Measurements from ENCODE around the gene PRICKLE2. TPM values are rescaled to one million over a fixed set of nuclear protein-coding genes. Genes with fewer than 3 reads are reported as not detected.

PRICKLE2 gene
- total RNA-seq, 1 experiment from 2014 or later, result 1.9 TPM

DNA sequence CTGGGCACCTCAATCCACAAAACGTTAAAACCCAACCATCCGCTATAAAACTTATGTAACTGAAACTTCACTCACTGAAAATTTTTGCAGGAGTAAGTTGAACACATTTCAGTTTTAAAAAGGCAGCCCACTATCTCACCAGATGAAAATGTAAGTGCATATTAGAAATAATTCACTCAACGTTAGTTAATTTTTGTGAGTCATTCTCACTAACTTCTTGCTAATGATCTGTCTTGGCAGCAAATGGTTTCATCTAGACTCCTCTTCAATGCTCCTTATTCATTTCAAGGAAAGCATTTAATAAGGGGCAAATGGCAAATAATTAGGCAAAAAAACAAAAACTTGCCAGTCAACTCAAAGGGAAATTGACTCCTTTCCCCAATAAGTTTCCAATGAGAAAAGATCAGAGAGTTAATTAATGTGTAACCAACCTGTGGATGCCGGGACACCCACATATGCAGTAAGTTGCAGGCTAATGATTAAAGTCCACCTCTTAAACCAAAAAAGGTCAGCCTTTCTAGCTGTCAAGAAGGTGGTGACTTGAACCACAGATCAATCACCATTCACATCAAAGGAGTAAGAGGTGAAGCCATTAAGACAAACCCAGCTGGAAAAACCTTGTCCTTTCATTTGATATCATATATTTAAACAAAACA, 22.9 kb upstream of the PRICKLE2 start:
- no TSS peak for BruUV-seq (replicated peaks)
- Mint-ChIP-seq H3K9me3 (ENCODE audit: low read depth, unreplicated experiment) (no peaks in the 10 kb centered on the region), H3K4me1 (ENCODE audit: low read depth, unreplicated experiment) (peaks cover 17% of the 10 kb centered on the region), H3K4me3 (ENCODE audit: low read depth, unreplicated experiment) (peak overlapping the region; percentile 20), H3K27ac (ENCODE audit: unreplicated experiment) (no peak overlapping the region), H3K36me3 (ENCODE audit: insufficient read depth, unreplicated experiment) (no peaks in the 10 kb centered on the region), H3K27me3 (ENCODE audit: unreplicated experiment) (no peaks in the 10 kb centered on the region)
- TF ChIP-seq CTCF (IDR thresholded peaks at IDR 0.05; ENCODE audit: unreplicated experiment), result no peak
- intact Hi-C loops (cut with micrococcal nuclease; ENCODE audit: unreplicated experiment), result loop anchor here (5.0 to 10.0 kb wide), 3 partner anchors 107 to 237 kb away; no protein-coding TSS in a partner anchor
- CTCF ChIA-PET, result interaction anchor here (0.6 kb wide), 1 partner anchor 94 kb away, joined by 4 read pairs; no protein-coding TSS in a partner anchor
- DNase-seq, result no peak

GRCh38 chr3:64244011-64244942, 19.0 kb upstream of the PRICKLE2 start:
- CTCF ChIA-PET, result interaction anchor here (0.7 kb wide), 2 partner anchors 51 to 68 kb away, joined by 4 to 5 read pairs; no protein-coding TSS in a partner anchor
- no peaks in the 10 kb centered on the region for H3K27me3 Mint-ChIP-seq (ENCODE audit: unreplicated experiment)
- peak; percentile 32 for DNase-seq

GRCh38 chr3:64242435-64242834, 17.2 kb upstream of the PRICKLE2 start:
- Mint-ChIP-seq H3K4me1 (ENCODE audit: low read depth, unreplicated experiment) (peaks cover 31% of the 10 kb centered on the region), H3K9me3 (ENCODE audit: low read depth, unreplicated experiment) (no peaks in the 10 kb centered on the region), H3K4me3 (ENCODE audit: low read depth, unreplicated experiment) (no peak overlapping the region), H3K27ac (ENCODE audit: unreplicated experiment) (peak overlapping the region; percentile 15), H3K27me3 (ENCODE audit: unreplicated experiment) (no peaks in the 10 kb centered on the region), H3K36me3 (ENCODE audit: insufficient read depth, unreplicated experiment) (peaks cover 5% of the 10 kb centered on the region)
- intact Hi-C loops (cut with micrococcal nuclease; ENCODE audit: unreplicated experiment), result loop anchor here (10.0 kb wide), 2 partner anchors 112 to 242 kb away; no protein-coding TSS in a partner anchor
- no peak for TF ChIP-seq CTCF (IDR thresholded peaks at IDR 0.05; ENCODE audit: unreplicated experiment)
- CTCF ChIA-PET, result no interaction called here
- DNase-seq, result peak; percentile 47
- BruUV-seq (replicated peaks), result no TSS peak

More at GRCh38 chr3:64244011-64244942, 19.0 kb upstream of the PRICKLE2 start:
- intact Hi-C loops (cut with micrococcal nuclease; ENCODE audit: unreplicated experiment), result loop anchor here (10.0 kb wide), 2 partner anchors 111 to 241 kb away; no protein-coding TSS in a partner anchor
- TF ChIP-seq CTCF (IDR thresholded peaks at IDR 0.05; ENCODE audit: unreplicated experiment), result peak; percentile 38
- Mint-ChIP-seq H3K4me1 (ENCODE audit: low read depth, unreplicated experiment) (peaks cover 40% of the 10 kb centered on the region), H3K4me3 (ENCODE audit: low read depth, unreplicated experiment) (no peak overlapping the region), H3K36me3 (ENCODE audit: insufficient read depth, unreplicated experiment) (peaks cover under 1% of the 10 kb centered on the region), H3K27ac (ENCODE audit: unreplicated experiment) (no peak overlapping the region), H3K9me3 (ENCODE audit: low read depth, unreplicated experiment) (no peaks in the 10 kb centered on the region)
- no TSS peak for BruUV-seq (replicated peaks)

GRCh38 chr3:64240959-64241358, 15.7 kb upstream of the PRICKLE2 start:
- BruUV-seq (replicated peaks), result no TSS peak
- DNase-seq, result no peak
- Mint-ChIP-seq H3K27me3 (ENCODE audit: unreplicated experiment) (no peaks in the 10 kb centered on the region), H3K4me3 (ENCODE audit: low read depth, unreplicated experiment) (no peak overlapping the region), H3K36me3 (ENCODE audit: insufficient read depth, unreplicated experiment) (peaks cover 5% of the 10 kb centered on the region), H3K27ac (ENCODE audit: unreplicated experiment) (no peak overlapping the region), H3K9me3 (ENCODE audit: low read depth, unreplicated experiment) (no peaks in the 10 kb centered on the region), H3K4me1 (ENCODE audit: low read depth, unreplicated experiment) (peaks cover 31% of the 10 kb centered on the region)
- CTCF ChIA-PET, result no interaction called here
- TF ChIP-seq CTCF (IDR thresholded peaks at IDR 0.05; ENCODE audit: unreplicated experiment), result no peak
- intact Hi-C loops (cut with micrococcal nuclease; ENCODE audit: unreplicated experiment), result loop anchor here (10.0 kb wide), 2 partner anchors 114 to 244 kb away; no protein-coding TSS in a partner anchor

Measured in Calu3 (cell line).